Anterior cingulate cortex (tissue), 58 donors: Measurements from ENCODE around the gene ACBD4.

Experiments
- DNase-seq, 58 donors: peaks; one replicate each; lab custom pipeline; 2025; lab: John Stamatoyannopoulos, UW

Gene ACBD4

DNA sequence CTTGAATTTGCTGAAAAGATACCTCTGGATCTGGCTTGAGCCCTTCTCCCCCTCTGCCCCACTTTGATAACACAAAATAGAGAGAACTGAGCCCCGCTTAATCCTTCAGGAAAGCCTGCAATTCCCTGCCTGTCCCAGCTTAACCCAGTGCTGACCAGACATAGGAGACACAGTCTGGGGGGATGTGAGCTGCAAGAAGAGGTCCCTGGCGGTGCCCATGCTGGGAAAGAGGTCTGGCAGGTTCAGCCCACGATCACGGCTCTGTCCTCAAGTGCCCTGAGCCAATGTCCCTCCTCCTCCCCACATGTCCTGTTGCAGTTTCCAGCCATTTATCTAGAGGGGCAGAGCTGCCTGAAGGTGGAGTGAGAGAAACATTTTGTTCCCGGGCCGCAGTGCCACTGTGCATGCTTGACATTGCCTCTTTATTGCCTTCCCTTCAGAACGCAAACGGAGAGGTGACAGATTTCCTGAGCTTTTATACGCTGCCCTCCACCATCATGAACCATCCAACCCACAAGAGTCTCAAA, 32.2 kb upstream of the ACBD4 start:
- DNase-seq: no peak

DNA sequence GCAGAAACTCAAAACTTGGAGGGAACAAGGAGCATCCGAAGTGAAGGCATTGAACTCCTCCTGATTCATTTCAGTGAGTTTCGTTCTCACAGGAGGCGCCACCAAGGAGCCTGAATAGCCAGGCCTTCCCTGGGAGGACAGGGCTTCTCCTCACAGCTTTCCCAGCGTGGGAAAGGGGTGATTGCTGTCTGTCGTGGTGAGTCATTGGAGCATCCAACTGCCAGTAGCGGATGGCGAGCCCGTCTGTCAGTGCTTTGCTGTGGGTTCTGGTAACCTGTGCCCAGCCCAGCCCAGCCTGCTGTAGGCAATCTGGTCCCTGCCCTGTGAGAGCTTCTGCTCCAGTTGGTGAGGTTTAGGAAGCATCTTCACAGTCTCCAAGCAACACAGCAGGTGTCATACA, 31.5 kb upstream of the ACBD4 start:
- DNase-seq: peak in 1 of 58 donors; percentile 20

DNA sequence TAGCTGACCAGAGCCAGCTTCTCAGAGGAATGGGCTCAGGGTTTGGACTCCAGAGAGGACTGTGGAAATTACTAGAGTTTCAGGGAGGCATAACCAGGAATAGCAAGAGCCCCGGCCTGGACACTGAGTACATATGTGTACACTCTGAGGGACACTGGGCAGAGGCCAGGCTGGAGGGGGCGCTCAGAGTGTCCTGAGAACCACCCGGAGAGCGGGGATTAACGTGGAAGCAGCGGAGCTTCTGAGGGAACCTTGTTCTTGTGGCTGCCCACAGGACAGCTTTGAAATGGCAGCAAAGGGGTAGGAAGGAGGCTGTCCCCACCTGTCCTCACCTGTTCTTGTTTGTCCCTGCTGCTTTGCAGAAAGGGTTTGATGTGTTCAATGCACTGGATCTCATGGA, 31.0 kb upstream of the ACBD4 start:
- DNase-seq: no peak

DNA sequence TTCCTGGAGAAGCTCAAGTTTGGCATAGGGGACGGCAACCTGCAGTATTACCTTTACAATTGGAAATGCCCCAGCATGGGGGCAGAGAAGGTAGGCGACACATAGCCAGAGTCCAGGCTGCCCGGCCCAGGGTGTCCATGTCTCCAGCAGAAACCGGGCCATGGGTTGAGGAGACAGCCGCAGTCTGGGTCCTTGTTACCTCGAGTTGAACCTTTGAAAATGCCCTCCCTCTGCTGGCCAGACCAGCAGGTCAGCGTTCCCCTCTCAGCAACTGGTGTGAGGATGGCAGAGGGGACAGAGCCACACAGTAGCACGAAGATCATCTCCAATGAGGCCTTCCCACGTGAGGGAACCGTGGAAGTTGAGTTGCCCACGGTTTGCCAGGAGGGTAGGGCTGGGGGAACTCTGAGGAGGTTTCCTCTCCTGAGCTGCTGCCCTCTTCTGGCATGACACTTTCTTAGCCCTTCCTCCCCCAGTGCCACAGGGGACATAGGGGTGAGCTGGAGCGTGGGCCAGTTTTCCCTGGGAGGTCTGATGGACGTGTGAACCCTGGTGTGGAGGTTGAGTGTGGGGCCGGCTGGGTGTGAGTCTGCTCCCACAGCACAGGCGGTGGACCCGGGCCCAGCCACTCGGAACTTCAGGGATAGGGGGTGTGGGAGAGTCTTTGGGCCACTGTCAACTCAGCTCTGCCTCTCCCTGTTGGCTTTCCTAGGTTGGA, 30.4 kb upstream of the ACBD4 start:
- DNase-seq: no peak

DNA sequence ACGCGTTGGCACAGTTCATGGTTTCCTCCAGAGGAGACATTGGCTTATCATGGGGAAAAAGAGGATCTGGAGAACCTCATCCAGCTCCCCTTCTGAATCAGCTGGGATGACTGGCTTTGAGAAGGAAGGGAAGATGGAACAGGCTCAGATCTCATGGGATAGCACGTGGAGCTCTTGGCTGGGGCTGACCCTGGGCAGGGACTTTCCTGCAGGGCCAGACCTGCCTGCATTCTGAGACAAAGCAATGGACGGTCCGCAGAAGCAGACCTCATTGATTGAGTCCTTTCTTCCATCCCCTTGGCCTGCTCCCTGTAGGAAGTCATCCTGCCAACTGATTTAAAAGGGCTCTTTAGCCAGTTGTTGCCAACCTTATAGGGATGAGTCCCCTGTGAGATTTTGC, 29.4 kb upstream of the ACBD4 start:
- DNase-seq: no peak

DNA sequence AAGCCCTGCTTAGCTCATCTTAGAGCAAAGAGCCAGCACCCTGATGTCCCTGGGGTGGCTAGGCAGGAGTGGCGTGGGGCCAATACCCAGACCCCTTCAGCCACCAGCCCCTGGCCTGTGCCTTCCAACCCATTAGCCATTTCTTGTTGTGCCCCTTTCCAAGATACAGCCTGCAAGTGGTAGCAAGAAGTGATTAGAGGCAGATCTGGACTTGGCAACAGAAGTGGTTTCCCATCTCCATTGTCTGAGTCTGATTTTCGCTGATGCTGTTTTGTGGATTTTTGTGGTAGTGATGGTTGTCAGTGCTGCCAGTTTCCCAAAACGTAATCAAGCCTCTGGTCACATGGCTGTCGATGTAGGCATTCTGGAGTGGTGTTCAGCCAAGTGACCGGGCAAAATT, 28.9 kb upstream of the ACBD4 start:
- peak in 6 of 58 donors; percentile 15 to 30 (median 23) for DNase-seq

DNA sequence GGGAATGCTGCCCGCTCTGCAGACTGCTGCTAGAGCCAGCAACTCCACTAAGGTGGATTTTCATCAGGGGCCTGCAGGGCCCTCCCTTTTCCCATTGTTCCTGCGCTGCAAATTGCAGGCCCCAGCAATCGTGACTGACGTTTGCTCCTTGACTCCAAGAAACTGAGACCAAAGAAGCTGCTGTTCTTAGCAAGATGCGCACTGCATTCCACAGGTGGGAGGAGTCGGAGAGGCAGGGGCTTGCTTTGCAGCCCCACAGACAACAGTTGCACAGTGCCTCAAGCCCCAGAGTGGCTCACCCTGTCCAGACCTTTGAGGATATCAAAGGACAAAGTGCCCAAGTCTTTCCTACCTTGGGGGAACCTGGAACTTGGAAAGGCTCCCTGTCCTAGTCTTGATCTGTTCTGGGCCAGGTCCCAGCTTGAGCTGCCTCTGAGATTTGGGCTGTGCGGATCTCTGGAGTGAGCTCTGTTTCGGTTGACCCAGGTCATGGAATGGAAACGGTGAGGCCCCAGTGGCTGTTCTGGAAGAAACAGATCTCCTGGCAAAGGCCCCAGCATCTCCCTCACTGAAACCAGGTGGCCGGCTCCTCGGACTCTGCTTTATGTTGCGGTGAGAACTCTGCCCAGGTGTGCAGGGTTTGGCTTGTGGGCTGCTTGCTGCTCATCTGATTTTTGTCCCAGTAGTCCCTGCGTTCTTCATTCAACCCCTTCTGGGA, 28.0 kb upstream of the ACBD4 start:
- DNase-seq: no peak

DNA sequence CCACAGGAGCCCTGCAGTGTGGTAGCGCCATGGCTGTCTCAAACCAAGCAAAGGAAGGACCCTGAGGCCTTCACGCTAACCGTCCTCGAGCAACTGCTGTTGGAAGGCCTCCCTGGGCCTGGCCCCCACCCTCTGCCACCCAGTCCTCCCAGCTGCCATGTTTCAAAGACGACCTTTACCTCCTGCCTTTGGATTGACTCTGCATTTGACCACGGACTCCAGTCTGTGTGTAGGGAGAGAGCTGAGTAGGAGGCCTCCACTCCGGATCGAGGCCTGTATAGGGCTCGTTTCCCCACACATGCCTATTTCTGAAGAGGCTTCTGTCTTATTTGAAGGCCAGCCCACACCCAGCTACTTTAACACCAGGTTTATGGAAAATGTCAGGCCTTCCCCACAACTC, 27.4 kb upstream of the ACBD4 start:
- DNase-seq: no peak

DNA sequence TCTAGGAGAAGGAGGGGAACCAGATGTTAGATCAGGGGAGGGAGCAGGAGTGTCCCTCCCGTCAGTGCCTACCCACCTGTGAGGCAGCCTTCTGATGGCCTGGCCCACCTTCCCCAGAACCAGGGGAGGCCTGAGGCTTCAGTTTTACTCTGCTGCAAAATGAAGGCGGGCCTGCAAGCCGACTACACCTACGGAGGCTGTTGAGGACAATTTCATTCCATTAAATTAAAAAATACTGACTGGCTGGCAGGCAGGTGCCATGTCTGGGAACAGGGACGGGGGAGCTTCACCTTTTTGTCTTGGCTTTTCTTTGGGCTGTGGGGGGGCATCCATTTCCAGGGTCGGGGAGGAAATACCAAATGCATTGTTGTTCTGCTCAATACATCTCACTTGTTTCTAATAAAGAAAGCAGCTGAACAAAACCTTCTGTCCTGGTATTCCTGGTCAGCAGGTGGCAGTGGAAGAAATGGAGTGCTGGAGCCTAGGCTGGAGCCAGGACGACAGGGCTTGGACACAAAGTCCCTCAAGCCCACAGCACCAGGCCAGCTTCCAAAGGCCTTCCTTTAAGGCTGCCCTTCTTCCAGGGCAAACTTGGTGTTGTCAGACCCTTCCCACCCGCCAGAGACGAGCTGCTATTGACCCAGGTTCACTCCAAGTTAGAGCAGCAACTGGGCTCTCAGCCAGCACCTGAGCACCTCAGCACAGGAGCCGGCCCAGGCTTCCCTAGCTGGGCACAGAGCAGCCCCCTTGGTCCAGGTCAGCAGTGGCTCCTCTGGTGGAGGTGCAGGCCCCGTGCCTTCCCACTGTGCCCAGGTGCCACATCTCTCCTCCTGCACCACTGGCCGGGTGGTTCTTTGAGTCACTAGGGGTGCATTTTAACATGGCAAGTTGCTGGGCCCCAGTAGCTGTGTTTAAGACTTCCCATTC, 26.6 kb upstream of the ACBD4 start:
- no peak for DNase-seq

DNA sequence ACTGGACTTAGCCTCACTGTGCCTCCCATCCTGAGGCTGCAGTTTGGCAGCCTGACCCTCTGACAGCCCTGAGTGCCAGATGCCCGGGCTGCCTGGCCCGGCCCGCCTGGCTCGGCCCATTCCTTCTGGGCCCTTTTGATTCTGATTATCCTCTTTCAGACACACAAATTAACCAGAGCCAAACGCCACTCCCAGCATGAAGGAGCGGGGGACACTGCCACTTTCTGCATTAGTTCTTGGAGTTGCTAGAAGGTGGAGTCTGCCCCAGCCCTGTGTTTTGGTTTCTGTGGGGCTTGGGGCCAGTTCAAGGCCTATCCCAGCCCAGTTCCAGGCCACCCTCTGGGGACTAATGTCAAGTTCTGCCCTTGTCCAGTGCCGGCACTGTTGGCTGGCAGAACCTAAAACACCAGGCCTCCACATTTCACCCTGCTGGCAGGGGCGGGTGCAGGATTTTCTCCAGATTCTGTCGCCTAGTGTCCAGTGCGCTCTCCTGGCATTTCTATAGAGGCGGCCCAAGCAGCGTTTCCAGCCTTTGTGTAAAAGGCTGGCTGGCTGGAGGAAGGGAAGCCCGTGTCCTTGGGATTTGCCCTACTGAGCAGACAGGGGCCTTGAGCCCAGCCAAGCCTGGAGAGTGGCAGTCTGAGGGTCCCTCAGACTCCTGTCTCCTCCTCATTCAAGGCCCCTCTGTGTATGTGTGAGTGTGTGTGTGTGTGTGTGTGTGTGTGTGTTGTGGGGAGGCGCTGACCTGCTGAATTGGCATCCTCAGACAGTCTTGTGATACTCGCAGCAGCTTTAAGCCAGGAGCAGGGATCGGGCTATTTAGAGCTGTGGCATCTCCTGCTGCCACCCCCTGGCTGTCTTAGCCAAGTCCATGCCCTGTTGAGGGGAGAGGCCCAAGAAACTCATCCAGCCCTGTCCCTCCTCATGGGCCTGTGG, 24.5 kb upstream of the ACBD4 start:
- DNase-seq: peak in 42 of 58 donors; percentile 32 to 85 (median 66)

DNA sequence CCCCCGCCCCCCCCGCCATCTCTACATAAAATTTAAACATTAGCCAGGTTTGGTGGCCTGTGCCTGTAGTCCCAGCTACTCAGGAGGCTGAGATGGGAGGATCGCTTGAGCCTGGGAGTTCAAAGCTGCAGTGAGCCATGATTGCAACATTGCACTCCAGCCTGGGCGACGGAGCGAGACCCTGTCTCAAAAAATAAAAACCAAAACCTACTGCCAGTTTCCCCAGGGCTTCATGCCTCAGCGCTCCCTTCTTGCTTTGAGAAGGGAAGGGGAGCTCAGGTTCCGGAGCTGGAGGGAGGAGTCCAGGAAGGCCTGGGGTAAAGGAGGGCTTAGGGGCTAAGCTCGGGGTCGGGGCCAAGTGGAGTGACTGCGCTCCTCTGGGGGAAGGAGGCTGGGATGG, 23.6 kb upstream of the ACBD4 start:
- no peak for DNase-seq

DNA sequence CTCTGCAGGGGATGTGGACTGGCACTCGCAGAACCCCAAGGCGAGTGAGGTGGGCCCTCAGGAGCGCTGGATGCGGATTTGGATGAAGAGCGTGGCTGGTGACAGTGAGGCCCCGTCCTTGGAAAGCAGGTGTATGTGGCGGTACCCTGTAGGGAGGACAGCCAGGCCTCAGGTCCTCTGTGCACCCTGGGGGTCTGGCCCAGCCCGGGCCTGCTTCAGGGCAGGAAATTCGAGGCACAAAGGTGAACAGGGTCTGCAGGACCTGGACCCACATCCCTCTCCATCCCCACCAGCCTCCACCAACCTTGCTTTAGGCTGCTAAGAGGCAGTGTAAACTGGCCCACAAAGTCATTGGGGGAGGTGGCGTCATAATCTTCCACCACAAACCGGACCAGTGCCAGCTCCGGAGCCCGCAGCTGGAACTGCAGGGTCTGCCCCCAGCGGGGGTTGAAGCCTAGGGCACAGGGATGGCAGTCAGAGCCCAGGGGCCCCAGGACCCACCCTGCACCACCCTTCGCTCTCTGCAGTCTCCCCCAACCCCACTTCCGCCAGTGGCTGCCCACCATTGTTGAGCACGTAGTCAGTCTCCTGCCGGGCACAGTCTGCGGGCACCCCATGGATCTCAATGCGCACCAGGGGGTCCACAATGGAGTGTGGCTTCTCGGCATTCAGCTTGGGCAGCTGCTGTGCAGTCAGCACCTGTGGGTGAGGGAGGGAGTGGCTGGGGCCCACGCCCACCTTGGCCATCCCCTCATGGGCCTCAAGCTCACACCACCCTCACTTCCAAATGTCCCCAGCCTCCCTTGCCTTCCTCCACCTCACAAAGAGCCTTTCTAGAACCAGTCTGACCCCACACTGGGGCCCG, 22.7 kb upstream of the ACBD4 start:
- no peak for DNase-seq

DNA sequence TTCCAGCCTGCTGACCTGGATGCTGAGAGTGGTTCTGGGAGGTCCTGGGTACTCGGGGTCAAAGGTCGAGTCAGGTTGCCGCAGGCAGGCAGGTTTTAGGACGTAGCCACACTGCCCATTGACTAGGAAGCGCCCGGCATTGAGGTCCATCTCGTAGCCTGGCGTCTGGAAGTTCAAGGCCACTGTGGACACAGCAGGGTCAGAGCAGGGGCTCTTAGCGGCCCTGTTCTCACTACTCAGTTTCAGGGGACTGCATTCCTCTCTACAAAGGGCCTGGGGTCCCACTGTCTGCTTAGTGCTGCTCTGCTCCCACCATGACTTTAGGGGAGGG, 22.1 kb upstream of the ACBD4 start:
- no peak for DNase-seq

DNA sequence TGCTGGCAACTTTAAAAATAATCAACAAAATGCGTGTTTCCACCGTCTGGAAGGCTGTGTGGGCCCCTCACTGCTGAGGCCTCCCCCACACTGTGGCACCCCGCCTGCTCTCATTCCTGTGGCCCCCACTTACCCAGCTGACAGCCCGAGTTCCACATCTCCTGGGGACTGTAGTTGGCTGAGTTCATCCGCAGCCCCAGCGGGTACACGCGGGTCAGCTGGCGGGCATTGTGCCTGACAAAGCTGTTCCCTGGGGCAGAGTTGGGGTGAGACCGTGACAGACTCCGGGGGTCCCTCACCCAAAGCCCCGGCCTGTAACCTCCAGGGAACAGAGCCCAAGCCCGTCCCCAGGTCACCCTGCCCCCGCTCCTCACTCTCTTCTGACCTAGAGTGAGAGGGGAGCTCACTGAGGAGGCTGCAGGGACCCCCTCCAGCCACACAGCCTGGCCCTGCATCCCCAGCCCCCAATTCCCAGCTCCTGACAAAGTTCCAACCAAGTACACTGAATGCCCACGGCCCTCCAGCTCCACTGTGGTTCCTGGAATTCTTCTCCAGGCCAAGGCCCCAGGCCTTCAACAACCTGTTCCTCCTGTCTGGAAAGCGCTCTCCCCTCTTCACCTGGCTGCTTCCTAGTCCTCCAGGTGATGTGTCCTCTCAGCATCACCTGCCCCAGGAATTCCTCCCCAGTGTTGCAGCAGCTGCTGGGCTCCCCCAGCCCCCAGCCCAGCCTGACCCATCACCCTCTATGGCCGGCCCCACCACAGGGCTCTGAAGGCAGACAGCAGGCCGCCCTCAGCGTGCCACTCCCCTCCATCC, 21.2 kb upstream of the ACBD4 start:
- peak in 2 of 58 donors; percentile 13 to 30 for DNase-seq

DNA sequence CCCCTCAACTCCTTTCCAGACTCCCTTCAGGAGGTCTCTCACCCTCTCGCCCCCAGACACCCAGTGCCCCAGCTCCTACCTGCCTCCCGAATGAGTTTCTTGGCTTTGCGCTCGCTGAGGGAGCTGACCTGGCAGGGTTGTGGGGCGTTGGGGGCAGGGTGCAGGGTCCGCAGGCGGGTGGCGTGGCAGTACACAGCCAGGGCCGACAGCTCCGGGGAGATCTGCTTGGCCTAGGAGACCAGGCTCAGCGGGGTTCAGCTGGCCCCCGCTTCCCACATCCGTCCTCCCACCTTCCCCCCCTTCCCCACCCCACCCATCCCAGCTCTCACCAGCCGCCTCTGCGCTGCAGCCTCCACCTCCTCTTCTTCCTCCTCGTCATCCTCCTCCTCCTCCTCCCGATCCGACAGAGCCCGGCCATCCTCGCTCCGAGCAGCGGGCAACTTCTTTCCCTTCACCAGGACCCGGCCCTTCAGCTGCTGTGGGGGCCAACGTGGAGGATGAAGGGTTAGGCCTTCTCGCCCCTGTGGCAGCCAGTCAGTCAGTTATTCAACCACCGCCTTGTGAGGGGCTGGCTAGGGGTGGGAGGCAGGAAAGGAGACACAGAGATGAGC, 20.4 kb upstream of the ACBD4 start:
- no peak for DNase-seq

DNA sequence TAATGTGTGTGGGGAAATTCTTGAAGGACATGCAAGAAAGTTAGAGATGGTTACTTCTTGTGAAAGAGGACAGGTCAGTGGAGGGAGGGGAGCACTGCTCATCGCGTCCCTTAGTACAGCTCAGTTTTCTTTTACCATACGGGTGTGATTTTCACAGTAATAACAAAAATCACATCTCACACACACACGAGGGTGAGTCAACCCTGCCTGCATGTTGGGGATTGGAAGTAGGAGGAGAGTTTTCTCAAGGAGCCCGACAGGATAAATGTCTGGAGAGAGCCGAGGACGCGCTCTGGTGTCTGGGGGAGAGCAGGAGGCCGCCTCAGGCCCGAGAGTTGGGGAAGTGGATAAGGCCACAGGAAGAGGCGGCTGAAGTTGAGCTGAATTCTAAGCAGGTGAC, 19.6 kb upstream of the ACBD4 start:
- peak in 7 of 58 donors; percentile 3 to 47 (median 24) for DNase-seq

DNA sequence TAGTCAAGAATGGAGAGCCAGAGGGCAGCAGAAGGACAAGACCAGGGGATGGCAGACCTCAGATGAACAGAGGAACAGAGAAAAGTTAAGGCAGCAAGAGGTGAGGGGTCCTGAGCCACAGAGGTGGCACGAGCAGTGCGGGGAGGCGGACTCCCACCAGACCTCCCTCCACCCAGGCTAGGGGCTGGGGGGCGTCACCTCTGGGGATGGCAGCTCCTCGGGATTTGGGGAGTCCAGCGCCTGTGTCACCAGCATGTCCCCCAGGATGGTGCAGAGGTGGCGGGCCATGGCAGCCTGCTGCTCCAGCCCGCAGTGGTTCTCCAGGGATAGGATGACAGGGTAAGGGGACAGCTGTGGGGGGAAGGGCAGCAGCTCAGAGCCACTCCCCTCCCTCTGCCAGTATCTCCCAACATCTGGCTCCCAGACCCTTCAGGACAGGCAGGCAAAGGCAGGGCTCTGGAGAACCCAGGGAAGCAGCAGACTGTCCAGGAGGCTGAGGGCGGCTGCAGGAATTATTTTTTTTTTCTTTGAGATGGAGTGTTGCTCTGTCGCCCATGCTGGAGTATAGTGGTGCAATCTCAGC, 19.0 kb upstream of the ACBD4 start:
- DNase-seq: no peak
